ENCODE results near the gene PKIG.

The PKIG gene

GRCh38 chr20:44597516-44597915, 15.1 kb downstream of the PKIG start:
- no peak for DNase-seq

- no peak for DNase-seq
Observed at GRCh38 chr20:44597930-44598329, 15.6 kb downstream of the PKIG start.

- DNase-seq = no peak
Observed at GRCh38 chr20:44598423-44599305, 16.3 kb downstream of the PKIG start.

GRCh38 chr20:44599715-44600114, 17.3 kb downstream of the PKIG start:
- no peak for DNase-seq

- no peak for DNase-seq
Observed at GRCh38 chr20:44600301-44600700, 17.9 kb downstream of the PKIG start.

- no peak for DNase-seq
Observed at GRCh38 chr20:44600758-44601201, 18.4 kb downstream of the PKIG start.

- DNase-seq = no peak
Observed at GRCh38 chr20:44601236-44601671, 18.9 kb downstream of the PKIG start.

- no peak for DNase-seq
Observed at GRCh38 chr20:44601801-44602204, 19.4 kb downstream of the PKIG start.

GRCh38 chr20:44603327-44603726, 20.9 kb downstream of the PKIG start:
- no peak for DNase-seq

GRCh38 chr20:44606725-44607441, 24.5 kb downstream of the PKIG start:
- no peak for DNase-seq

- no peak for DNase-seq
Observed at GRCh38 chr20:44609006-44609515, 26.7 kb downstream of the PKIG start.

GRCh38 chr20:44609516-44610312, 27.3 kb downstream of the PKIG start:
- peak; percentile 71 for DNase-seq

GRCh38 chr20:44610313-44610962, 28.1 kb downstream of the PKIG start:
- DNase-seq = no peak

- DNase-seq = no peak
Observed at GRCh38 chr20:44613575-44613974, 31.2 kb downstream of the PKIG start.

GRCh38 chr20:44614525-44614924, 32.1 kb downstream of the PKIG start:
- no peak for DNase-seq

- DNase-seq = no peak
Observed at GRCh38 chr20:44615169-44615791, 32.9 kb downstream of the PKIG start.

GRCh38 chr20:44615876-44616603, 33.7 kb downstream of the PKIG start:
- DNase-seq = no peak

- DNase-seq = no peak
Observed at GRCh38 chr20:44616604-44616964, 34.2 kb downstream of the PKIG start.

GRCh38 chr20:44618318-44618731, 35.9 kb downstream of the PKIG start:
- DNase-seq = no peak

GRCh38 chr20:44619294-44619693, 36.9 kb downstream of the PKIG start:
- no peak for DNase-seq

- DNase-seq = no peak
Observed at GRCh38 chr20:44620030-44620429, 37.7 kb downstream of the PKIG start.

Data from activated CD4-positive, alpha-beta T cell treated with anti-CD3 and anti-CD28 coated beads for 1 hour (primary cell).